Osteocyte (in vitro differentiated cells): ENCODE measurements around the gene TMEM235. TPM values are rescaled to one million over a fixed set of nuclear protein-coding genes. Genes with fewer than 3 reads are reported as not detected.
A peak's percentile ranks its signal among the peaks of the same experiment; 100 is the strongest.

Experiments
- DNase-seq: peaks from one replicate; pipeline ENCODE4 v3.0.0; 2021; ENCODE audit warnings: mixed read lengths; ENCODE audit not compliant: unreplicated experiment; ENCODE audit errors: extremely low spot score
- H3K27ac Mint-ChIP-seq: one replicate; pipeline ENCODE4 v1.8.0; 2021; ENCODE audit warnings: mild to moderate bottlenecking, mixed read lengths; ENCODE audit not compliant: unreplicated experiment
- H3K27me3 Mint-ChIP-seq: one replicate; pipeline ENCODE4 v1.8.0; 2021; ENCODE audit warnings: mixed read lengths; ENCODE audit not compliant: unreplicated experiment
- H3K36me3 Mint-ChIP-seq: one replicate; pipeline ENCODE4 v1.8.0; 2021; ENCODE audit warnings: mixed read lengths; ENCODE audit not compliant: unreplicated experiment
- H3K4me1 Mint-ChIP-seq: one replicate; pipeline ENCODE4 v1.8.0; 2021; ENCODE audit warnings: mixed read lengths; ENCODE audit not compliant: unreplicated experiment
- H3K4me3 Mint-ChIP-seq: one replicate; pipeline ENCODE4 v1.8.0; 2021; ENCODE audit warnings: mild to moderate bottlenecking, moderate library complexity, mixed read lengths; ENCODE audit not compliant: unreplicated experiment
- H3K9me3 Mint-ChIP-seq: one replicate; pipeline ENCODE4 v1.8.0; 2021; ENCODE audit warnings: mixed read lengths; ENCODE audit not compliant: unreplicated experiment
- CTCF ChIP-seq: fragments of 200-600 bp; sonication (generic); IDR thresholded peaks from 2 replicates; pipeline ENCODE4 v1.5.0; 2021; ENCODE audit warnings: antibody characterized with exemption, mild to moderate bottlenecking, moderate library complexity
- total RNA-seq: library from RNA; stranded (reverse); gene quantifications from 2 replicates; pipeline ENCODE4 v1.2.1, GENCODE V29; 2021

TMEM235 gene
- total RNA-seq, 1 donor from 2014 or later: not detected

- DNase-seq: no peak
- no peak for TF ChIP-seq CTCF
- Mint-ChIP-seq H3K36me3 (peaks cover 12% of the 10 kb centered on the region), H3K4me3 (no peak overlapping the region), H3K27me3 (no peaks in the 10 kb centered on the region), H3K9me3 (no peaks in the 10 kb centered on the region), H3K4me1 (no peaks in the 10 kb centered on the region), H3K27ac (no peak overlapping the region)
Observed at GRCh38 chr17:78208486-78208885, 22.9 kb upstream of the TMEM235 start.

GRCh38 chr17:78210111-78210510 is 21.3 kb upstream of the TMEM235 start:
- TF ChIP-seq CTCF: no peak
- Mint-ChIP-seq H3K9me3 (no peaks in the 10 kb centered on the region), H3K36me3 (peaks cover 9% of the 10 kb centered on the region), H3K27me3 (no peaks in the 10 kb centered on the region), H3K4me3 (no peak overlapping the region), H3K27ac (no peak overlapping the region), H3K4me1 (peaks cover 7% of the 10 kb centered on the region)
- DNase-seq: no peak

GRCh38 chr17:78211032-78211431 is 20.4 kb upstream of the TMEM235 start:
- DNase-seq: no peak
- H3K4me1 Mint-ChIP-seq: peaks cover 13% of the 10 kb centered on the region

GRCh38 chr17:78214016-78214705 is 17.3 kb upstream of the TMEM235 start, which contains the start of gene BIRC5:
TSS of gene BIRC5 (plus strand) at chr17:78214253. CDS start at chr17:78214317, 64 bp downstream.
- H3K27me3 Mint-ChIP-seq: no peaks in the 10 kb centered on the region
- peak; percentile 96 for DNase-seq
- no peaks in the 10 kb centered on the region for H3K9me3 Mint-ChIP-seq
- TF ChIP-seq CTCF: no peak
- H3K4me1 Mint-ChIP-seq: peaks cover 15% of the 10 kb centered on the region
- H3K27ac Mint-ChIP-seq: no peak within 1 kb of the TSS
- H3K4me3 Mint-ChIP-seq: peak within 1 kb of the TSS; percentile 83
- no peaks in the 10 kb centered on the region for H3K36me3 Mint-ChIP-seq

More at GRCh38 chr17:78211032-78211431, 20.4 kb upstream of the TMEM235 start:
- H3K27me3 Mint-ChIP-seq: no peaks in the 10 kb centered on the region
- TF ChIP-seq CTCF: no peak
- no peak overlapping the region for H3K27ac Mint-ChIP-seq
- no peaks in the 10 kb centered on the region for H3K9me3 Mint-ChIP-seq
- no peak overlapping the region for H3K4me3 Mint-ChIP-seq
- H3K36me3 Mint-ChIP-seq: peaks cover 7% of the 10 kb centered on the region

GRCh38 chr17:78214706-78215061 is 16.7 kb upstream of the TMEM235 start:
- no peak for TF ChIP-seq CTCF
- DNase-seq: no peak
- Mint-ChIP-seq H3K36me3 (no peaks in the 10 kb centered on the region), H3K27ac (no peak overlapping the region), H3K4me1 (peaks cover 15% of the 10 kb centered on the region), H3K27me3 (no peaks in the 10 kb centered on the region), H3K9me3 (no peaks in the 10 kb centered on the region), H3K4me3 (peak overlapping the region; percentile 83)
